Peyer's patch (tissue), 4 donors: ENCODE measurements around the gene STOM. TPM values are rescaled to one million over a fixed set of nuclear protein-coding genes. Genes with fewer than 3 reads are reported as not detected.

Source experiments
- DNase-seq, 3 donors: peaks; one replicate each; pipeline ENCODE4 v3.0.0-alpha.2; 2017 to 2019
- H3K27ac ChIP-seq, 4 donors: fragments of 200-600 bp; sonication (generic); one replicate each; pipeline ENCODE4 v1.5.1; 2016 to 2019
- H3K27me3 ChIP-seq, 2 donors: fragments of 200-600 bp; sonication (generic); one replicate each; pipeline ENCODE4 v1.5.1; 2019
- H3K36me3 ChIP-seq, 3 donors: fragments of 200-600 bp; sonication (generic); one replicate each; pipeline ENCODE4 v1.5.1; 2016 to 2019
- H3K4me1 ChIP-seq, 4 donors: fragments of 200-600 bp; sonication (generic); one replicate each; pipeline ENCODE4 v1.5.1; 2016 to 2019
- H3K4me3 ChIP-seq, 4 donors: fragments of 200-600 bp; sonication (generic); 1 replicate in 3 of 4; 2 replicates in 1 of 4; pipeline ENCODE4 v1.5.1; 2016 to 2019; ENCODE audit warnings: mild to moderate bottlenecking in 1 of 4
- H3K9me3 ChIP-seq, 4 donors: fragments of 200-600 bp; sonication (generic); one replicate each; pipeline ENCODE4 v1.5.1; 2016 to 2019; ENCODE audit warnings: mild to moderate bottlenecking in 1 of 4
- CTCF ChIP-seq, 6 experiments: fragments of 450-650 bp in 4 of 6; fragments of 200-600 bp in 2 of 6; sonication (generic) in 1 of 6; IDR thresholded peaks; one replicate each; pipeline ENCODE4 v1.5.1; 2017 to 2019; ENCODE audit warnings: antibody characterized with exemption in 6 of 6, mild to moderate bottlenecking in 3 of 6, moderate library complexity in 1 of 6
- POLR2A ChIP-seq, 2 donors: fragments of 450-650 bp; IDR thresholded peaks; one replicate each; pipeline ENCODE4 v1.5.1; 2017; ENCODE audit warnings: antibody characterized with exemption in 2 of 2, mild to moderate bottlenecking in 2 of 2, moderate library complexity in 2 of 2
- total RNA-seq, 4 donors: library from RNA; depleted of rRNA; stranded (reverse); fragments of >200 nt; gene quantifications; one replicate each; pipeline ENCODE4 v1.1.0, GENCODE V29; 2016

The STOM gene
- total RNA-seq, 4 donors from 2014 or later: 30.5 to 60.1 (median 47.2) TPM

- no peaks in the 10 kb centered on the region for H3K27me3 ChIP-seq
- H3K4me1 ChIP-seq: peaks cover 0 to 84% (median 6%) of the 10 kb centered on the region in 4 donors
- no peaks in the 10 kb centered on the region for H3K9me3 ChIP-seq
- peak overlapping the region in 2 of 4 donors; percentile 74 to 79 for H3K27ac ChIP-seq
- TF ChIP-seq POLR2A (IDR thresholded peaks at IDR 0.05) (no peak), CTCF (IDR thresholded peaks at IDR 0.05) (no peak)
- no peak overlapping the region for H3K4me3 ChIP-seq
- no peak for DNase-seq
- no peaks in the 10 kb centered on the region for H3K36me3 ChIP-seq
Measured at GRCh38 chr9:121363622-121363961, 6.5 kb downstream of the STOM start.

GRCh38 chr9:121362813-121363621 is 7.0 kb downstream of the STOM start:
- peak in 1 of 3 donors; percentile 59 for DNase-seq
- peaks cover 0 to 80% (median 4%) of the 10 kb centered on the region in 4 donors for H3K4me1 ChIP-seq

GRCh38 chr9:121360601-121361374 is 9.3 kb downstream of the STOM start:
- no peaks in the 10 kb centered on the region for H3K9me3 ChIP-seq
- no peak overlapping the region for H3K4me3 ChIP-seq
- H3K27ac ChIP-seq: peak overlapping the region in 2 of 4 donors; percentile 51 to 79
- DNase-seq: no peak
- H3K27me3 ChIP-seq: no peaks in the 10 kb centered on the region
- H3K36me3 ChIP-seq: no peaks in the 10 kb centered on the region
- peaks cover 0 to 72% (median 2%) of the 10 kb centered on the region in 4 donors for H3K4me1 ChIP-seq
- no peak for TF ChIP-seq POLR2A (IDR thresholded peaks at IDR 0.05)
- no peak for TF ChIP-seq CTCF (IDR thresholded peaks at IDR 0.05)

More at GRCh38 chr9:121362813-121363621, 7.0 kb downstream of the STOM start:
- Histone ChIP-seq H3K27ac (peak overlapping the region; percentile 12 to 79 (median 44)), H3K36me3 (no peaks in the 10 kb centered on the region), H3K27me3 (no peaks in the 10 kb centered on the region), H3K9me3 (no peaks in the 10 kb centered on the region), H3K4me3 (no peak overlapping the region)
- TF ChIP-seq POLR2A (IDR thresholded peaks at IDR 0.05) (no peak), CTCF (IDR thresholded peaks at IDR 0.05) (no peak)

- TF ChIP-seq CTCF (IDR thresholded peaks at IDR 0.05) (no peak), POLR2A (IDR thresholded peaks at IDR 0.05) (no peak)
- H3K4me3 ChIP-seq: no peak overlapping the region
- no peak for DNase-seq
- H3K9me3 ChIP-seq: no peaks in the 10 kb centered on the region
- peak overlapping the region in 3 of 4 donors; percentile 24 to 79 (median 42) for H3K27ac ChIP-seq
- H3K27me3 ChIP-seq: no peaks in the 10 kb centered on the region
- peaks cover 0 to 70% (median 2%) of the 10 kb centered on the region in 4 donors for H3K4me1 ChIP-seq
- no peaks in the 10 kb centered on the region for H3K36me3 ChIP-seq
Measured at GRCh38 chr9:121359351-121360294, 10.4 kb downstream of the STOM start.

- no peak for TF ChIP-seq POLR2A (IDR thresholded peaks at IDR 0.05)
- peak overlapping the region; percentile 24 to 79 (median 40) for H3K27ac ChIP-seq
- H3K27me3 ChIP-seq: no peaks in the 10 kb centered on the region
- H3K4me1 ChIP-seq: peaks cover 0 to 68% (median 4%) of the 10 kb centered on the region in 4 donors
- DNase-seq: no peak
- no peak overlapping the region for H3K4me3 ChIP-seq
- no peaks in the 10 kb centered on the region for H3K9me3 ChIP-seq
- H3K36me3 ChIP-seq: peaks cover 0 to 5% (median 0%) of the 10 kb centered on the region in 3 donors
Measured at GRCh38 chr9:121358751-121359150, 11.3 kb downstream of the STOM start.
